ENCODE measurements around the gene ZNHIT3. TPM values are rescaled to one million over a fixed set of nuclear protein-coding genes. Genes with fewer than 3 reads are reported as not detected.

The ZNHIT3 gene
- total and polyA plus RNA-seq, 10 of the 15 experiments (the other 5 are each of a cell fraction or from before 2014, with no cell fraction given) = 34.1 to 128 (median 55.6) TPM

DNA sequence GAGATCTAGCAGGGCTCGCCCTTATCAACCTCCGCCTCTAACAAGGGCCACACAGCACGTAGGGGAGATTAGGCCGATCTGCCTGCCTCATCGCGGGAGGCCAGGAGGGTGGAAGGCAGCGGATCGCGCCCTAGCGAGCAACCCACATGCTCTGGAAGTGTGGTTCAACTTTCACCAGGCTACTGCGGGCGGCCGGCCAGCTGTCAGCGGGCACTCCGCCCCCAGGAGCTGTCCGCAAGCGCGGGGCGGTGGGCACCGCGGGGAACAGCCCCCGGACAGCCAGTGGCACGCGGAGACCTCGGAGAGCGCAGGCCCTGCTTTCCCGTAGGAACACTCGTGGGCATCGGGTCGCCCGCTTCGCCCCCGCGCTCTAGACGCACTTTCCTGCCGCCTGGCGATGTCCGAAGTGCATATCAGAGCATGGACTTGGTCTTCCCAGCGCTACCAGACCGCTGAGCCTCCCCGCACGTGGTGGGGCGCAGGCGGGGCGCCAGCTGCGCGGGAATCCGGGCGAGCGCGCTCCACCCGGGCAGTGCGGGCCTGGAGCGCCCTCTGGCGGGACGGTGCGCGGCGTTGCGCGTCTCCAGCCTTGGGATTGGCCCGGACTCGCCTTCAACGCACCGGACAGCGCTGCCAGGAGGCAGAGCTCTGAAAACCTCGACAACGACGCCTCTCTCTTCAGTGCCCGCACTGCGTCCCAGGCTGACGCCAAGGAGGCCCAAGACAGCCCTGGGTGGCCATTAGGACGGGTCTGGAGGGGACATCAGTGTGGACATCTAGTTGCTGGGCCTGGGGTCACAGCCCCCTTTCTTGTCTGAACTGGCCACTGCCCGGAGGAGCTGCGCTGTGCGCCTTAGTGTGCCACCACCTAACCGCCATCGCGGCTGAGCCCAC lies 3.6 kb upstream of the ZNHIT3 start (continued):
- TF ChIP-seq RAD21 (IDR thresholded peaks at IDR 0.05; ENCODE audit: insufficient read depth, low read depth, low read length) = peak; percentile 82
- no peak for TF ChIP-seq CEBPZ (IDR thresholded peaks at IDR 0.05; ENCODE audit: low read depth, low read length)
- no peak for TF ChIP-seq ATF2 (IDR thresholded peaks at IDR 0.05; ENCODE audit: low read length)
- TF ChIP-seq, protein P1, sequence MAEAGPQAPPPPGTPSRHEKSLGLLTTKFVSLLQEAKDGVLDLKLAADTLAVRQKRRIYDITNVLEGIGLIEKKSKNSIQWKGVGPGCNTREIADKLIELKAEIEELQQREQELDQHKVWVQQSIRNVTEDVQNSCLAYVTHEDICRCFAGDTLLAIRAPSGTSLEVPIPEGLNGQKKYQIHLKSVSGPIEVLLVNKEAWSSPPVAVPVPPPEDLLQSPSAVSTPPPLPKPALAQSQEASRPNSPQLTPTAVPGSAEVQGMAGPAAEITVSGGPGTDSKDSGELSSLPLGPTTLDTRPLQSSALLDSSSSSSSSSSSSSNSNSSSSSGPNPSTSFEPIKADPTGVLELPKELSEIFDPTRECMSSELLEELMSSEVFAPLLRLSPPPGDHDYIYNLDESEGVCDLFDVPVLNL (IDR thresholded peaks at IDR 0.05; ENCODE audit: low read depth, low read length) = peak; percentile 62
- no peak for TF ChIP-seq CHD1 (IDR thresholded peaks at IDR 0.05; ENCODE audit: low read depth, low read length)
- TF ChIP-seq RFX5 (IDR thresholded peaks at IDR 0.05; ENCODE audit: low read depth, low read length) = no peak
- peak; percentile 80; the same call in 1 of the 2 replicates for TF ChIP-seq GATAD2B (conservative IDR thresholded peaks at IDR 0.05; ENCODE audit: low read depth)
- TF ChIP-seq, protein P2, sequence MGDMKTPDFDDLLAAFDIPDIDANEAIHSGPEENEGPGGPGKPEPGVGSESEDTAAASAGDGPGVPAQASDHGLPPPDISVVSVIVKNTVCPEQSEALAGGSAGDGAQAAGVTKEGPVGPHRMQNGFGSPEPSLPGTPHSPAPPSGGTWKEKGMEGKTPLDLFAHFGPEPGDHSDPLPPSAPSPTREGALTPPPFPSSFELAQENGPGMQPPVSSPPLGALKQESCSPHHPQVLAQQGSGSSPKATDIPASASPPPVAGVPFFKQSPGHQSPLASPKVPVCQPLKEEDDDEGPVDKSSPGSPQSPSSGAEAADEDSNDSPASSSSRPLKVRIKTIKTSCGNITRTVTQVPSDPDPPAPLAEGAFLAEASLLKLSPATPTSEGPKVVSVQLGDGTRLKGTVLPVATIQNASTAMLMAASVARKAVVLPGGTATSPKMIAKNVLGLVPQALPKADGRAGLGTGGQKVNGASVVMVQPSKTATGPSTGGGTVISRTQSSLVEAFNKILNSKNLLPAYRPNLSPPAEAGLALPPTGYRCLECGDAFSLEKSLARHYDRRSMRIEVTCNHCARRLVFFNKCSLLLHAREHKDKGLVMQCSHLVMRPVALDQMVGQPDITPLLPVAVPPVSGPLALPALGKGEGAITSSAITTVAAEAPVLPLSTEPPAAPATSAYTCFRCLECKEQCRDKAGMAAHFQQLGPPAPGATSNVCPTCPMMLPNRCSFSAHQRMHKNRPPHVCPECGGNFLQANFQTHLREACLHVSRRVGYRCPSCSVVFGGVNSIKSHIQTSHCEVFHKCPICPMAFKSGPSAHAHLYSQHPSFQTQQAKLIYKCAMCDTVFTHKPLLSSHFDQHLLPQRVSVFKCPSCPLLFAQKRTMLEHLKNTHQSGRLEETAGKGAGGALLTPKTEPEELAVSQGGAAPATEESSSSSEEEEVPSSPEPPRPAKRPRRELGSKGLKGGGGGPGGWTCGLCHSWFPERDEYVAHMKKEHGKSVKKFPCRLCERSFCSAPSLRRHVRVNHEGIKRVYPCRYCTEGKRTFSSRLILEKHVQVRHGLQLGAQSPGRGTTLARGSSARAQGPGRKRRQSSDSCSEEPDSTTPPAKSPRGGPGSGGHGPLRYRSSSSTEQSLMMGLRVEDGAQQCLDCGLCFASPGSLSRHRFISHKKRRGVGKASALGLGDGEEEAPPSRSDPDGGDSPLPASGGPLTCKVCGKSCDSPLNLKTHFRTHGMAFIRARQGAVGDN (IDR thresholded peaks at IDR 0.05) = peak; percentile 56
- TF ChIP-seq LARP7 (IDR thresholded peaks at IDR 0.05) = peak; percentile 86
- TF ChIP-seq POLR2A (IDR thresholded peaks at IDR 0.05; ENCODE audit: low read depth, low read length) = no peak
- TF ChIP-seq ZNF207 (IDR thresholded peaks at IDR 0.05; ENCODE audit: borderline replicate concordance) = peak; percentile 71
- TF ChIP-seq MYC (IDR thresholded peaks at IDR 0.05; ENCODE audit: insufficient read depth, insufficient read length, insufficient replicate concordance, low read length, severe bottlenecking) = no peak
- TF ChIP-seq, protein P3, sequence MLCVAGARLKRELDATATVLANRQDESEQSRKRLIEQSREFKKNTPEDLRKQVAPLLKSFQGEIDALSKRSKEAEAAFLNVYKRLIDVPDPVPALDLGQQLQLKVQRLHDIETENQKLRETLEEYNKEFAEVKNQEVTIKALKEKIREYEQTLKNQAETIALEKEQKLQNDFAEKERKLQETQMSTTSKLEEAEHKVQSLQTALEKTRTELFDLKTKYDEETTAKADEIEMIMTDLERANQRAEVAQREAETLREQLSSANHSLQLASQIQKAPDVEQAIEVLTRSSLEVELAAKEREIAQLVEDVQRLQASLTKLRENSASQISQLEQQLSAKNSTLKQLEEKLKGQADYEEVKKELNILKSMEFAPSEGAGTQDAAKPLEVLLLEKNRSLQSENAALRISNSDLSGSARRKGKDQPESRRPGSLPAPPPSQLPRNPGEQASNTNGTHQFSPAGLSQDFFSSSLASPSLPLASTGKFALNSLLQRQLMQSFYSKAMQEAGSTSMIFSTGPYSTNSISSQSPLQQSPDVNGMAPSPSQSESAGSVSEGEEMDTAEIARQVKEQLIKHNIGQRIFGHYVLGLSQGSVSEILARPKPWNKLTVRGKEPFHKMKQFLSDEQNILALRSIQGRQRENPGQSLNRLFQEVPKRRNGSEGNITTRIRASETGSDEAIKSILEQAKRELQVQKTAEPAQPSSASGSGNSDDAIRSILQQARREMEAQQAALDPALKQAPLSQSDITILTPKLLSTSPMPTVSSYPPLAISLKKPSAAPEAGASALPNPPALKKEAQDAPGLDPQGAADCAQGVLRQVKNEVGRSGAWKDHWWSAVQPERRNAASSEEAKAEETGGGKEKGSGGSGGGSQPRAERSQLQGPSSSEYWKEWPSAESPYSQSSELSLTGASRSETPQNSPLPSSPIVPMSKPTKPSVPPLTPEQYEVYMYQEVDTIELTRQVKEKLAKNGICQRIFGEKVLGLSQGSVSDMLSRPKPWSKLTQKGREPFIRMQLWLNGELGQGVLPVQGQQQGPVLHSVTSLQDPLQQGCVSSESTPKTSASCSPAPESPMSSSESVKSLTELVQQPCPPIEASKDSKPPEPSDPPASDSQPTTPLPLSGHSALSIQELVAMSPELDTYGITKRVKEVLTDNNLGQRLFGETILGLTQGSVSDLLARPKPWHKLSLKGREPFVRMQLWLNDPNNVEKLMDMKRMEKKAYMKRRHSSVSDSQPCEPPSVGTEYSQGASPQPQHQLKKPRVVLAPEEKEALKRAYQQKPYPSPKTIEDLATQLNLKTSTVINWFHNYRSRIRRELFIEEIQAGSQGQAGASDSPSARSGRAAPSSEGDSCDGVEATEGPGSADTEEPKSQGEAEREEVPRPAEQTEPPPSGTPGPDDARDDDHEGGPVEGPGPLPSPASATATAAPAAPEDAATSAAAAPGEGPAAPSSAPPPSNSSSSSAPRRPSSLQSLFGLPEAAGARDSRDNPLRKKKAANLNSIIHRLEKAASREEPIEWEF (IDR thresholded peaks at IDR 0.05; ENCODE audit: insufficient replicate concordance, low read depth, low read length) = no peak
